ENCODE results near the gene APOC3.
"Not testable (repeated sequence)": the region's sequence is repeated elsewhere in the genome, so short reads cannot be mapped to it uniquely, and the experiment has no call there.

APOC3 gene

DNA sequence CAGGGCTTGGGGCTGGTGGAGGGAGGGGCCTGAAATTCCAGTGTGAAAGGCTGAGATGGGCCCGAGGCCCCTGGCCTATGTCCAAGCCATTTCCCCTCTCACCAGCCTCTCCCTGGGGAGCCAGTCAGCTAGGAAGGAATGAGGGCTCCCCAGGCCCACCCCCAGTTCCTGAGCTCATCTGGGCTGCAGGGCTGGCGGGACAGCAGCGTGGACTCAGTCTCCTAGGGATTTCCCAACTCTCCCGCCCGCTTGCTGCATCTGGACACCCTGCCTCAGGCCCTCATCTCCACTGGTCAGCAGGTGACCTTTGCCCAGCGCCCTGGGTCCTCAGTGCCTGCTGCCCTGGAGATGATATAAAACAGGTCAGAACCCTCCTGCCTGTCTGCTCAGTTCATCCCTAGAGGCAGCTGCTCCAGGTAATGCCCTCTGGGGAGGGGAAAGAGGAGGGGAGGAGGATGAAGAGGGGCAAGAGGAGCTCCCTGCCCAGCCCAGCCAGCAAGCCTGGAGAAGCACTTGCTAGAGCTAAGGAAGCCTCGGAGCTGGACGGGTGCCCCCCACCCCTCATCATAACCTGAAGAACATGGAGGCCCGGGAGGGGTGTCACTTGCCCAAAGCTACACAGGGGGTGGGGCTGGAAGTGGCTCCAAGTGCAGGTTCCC lies at the start of gene APOC3:
TSS of gene APOC3 (plus strand) at position 383 of the 659 bp plus-strand sequence. CDS start 676 bp downstream, outside the sequence.
- no peak for DNase-seq (ENCODE audit: low spot score)

DNA sequence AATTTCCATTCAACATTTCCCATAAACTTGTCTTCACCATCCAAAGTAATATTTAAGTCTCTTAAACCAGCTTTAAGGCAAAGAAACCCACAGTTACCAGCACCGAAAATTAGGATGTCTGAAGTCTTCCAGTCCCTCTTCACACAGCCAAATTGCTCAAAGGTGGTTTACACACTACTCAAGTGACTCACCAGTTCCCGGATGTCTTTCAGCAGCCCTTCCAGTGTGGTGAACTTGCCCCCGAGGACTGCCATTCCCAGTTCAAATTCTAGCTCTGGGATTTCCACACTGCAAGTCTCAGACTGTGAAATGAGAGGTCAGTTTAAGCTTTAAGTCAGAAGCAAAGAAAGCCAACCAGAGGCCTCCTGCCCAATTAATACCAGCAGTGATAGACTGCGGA lies 47.0 kb upstream of the APOC3 start:
- DNase-seq (ENCODE audit: low spot score) = no peak

DNA sequence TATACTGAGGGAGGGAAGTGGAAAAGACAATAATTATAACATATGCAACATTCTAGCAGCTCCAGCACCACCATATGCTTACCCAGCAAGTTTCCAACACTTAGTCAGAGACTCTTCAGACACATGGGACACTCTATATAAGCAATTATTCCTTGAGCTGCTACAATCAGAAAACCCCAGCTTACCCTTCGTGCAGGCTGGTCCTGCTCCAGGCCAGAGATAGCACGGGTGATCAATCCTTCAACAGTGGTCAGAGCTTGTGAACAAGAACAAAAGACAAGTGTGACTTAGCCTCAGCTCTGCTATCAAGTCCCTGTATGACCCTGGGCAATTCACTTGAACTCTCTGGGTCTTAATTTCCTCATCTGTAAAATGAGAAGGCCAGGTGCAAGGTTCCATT lies 43.4 kb upstream of the APOC3 start:
- no peak for DNase-seq (ENCODE audit: low spot score)

DNA sequence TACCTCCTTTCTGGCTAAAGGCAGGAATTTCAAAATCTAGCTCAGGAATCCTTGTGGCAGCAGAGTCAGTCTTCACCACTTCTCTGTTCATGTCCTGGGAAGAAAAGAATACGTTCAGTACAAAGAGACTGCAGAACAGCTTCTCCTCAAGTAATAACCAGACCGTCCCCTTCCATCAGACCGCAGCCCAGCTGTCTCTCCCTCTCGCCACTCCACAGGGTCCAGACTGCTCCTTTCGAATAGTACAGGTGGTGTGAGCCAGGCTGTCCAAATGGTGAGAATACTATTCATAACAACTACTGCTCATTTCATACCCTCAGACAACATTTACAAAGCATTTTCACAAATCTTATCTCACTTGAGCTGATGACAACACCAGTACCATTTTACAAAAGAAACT lies 42.7 kb upstream of the APOC3 start:
- DNase-seq (ENCODE audit: low spot score) = no peak

DNA sequence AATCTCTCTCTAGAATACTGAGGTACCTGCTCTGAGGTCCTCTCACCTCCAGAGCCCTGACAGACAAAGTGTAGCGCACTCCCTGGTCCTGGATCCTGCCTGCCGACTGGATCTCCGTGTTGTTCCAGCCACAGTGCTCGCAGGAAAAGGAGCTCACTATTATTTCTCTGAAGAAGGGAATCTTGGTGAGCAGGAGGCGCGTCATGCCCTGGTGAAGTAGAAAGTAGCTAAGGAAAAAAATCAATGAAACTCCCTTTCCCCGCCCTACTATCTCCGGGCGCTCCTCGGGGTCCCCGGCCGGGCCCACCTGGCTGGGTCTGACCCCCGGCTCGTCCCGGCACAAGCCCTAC lies 42.3 kb upstream of the APOC3 start:
- DNase-seq (ENCODE audit: low spot score) = no peak

DNA sequence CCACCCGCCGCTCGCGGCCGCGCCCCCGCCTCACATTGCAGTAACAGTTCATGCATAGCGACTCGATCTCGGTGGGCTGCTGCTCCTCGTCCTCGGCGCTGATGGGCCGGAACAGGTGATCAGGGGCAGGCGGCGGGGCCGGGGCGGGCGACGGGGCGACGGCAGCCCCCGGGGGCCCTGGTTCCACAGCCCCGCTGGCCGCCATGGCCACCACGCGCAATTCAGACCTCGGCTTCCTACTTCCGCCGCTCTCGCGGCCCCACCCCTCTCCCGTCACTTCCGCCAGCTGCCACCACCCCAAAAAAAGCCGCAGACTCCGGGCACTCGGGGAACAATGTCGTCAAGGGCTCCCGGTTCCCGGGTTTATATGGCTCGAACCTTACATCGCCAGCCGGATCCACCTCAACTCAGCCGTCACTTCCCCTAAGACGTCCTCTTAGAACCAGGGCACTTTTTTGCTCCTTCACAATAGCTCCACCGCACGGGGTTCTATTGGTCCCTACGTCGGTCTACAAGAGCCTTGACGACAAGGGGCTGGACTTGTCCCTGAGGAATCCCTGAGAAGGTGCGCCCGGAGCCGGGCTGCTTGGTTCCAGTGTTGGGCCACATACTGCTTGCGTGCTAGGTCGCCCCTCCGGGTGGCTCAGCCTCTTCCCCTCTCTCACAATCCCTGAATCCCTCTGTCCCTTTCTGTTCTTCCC lies 41.8 kb upstream of the APOC3 start, which contains the start of gene ZPR1:
TSS of gene ZPR1 (minus strand) at position 238 of the 701 bp plus-strand sequence. CDS start at position 205, 33 bp downstream.
- peak; percentile 93 for DNase-seq (ENCODE audit: low spot score)

DNA sequence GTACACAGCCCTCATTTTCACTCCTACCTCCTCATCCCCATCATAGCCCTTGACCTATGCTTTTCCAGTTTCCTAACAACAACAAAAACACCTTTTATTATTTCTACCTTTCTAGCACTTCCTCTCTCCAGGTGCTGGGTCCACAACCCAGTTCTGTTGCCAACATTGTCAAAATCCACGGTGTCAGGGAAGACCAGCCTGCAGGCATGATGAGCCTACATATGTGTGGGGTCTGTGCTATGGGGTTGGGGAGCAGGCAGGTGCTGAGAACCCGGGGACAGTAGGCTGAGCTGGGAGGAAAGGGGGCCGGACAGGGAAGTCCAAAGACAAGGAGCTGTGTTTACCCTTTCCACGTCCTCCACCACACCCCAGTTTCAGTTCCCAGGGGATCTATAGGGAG lies 41.2 kb upstream of the APOC3 start:
- DNase-seq (ENCODE audit: low spot score) = no peak

DNA sequence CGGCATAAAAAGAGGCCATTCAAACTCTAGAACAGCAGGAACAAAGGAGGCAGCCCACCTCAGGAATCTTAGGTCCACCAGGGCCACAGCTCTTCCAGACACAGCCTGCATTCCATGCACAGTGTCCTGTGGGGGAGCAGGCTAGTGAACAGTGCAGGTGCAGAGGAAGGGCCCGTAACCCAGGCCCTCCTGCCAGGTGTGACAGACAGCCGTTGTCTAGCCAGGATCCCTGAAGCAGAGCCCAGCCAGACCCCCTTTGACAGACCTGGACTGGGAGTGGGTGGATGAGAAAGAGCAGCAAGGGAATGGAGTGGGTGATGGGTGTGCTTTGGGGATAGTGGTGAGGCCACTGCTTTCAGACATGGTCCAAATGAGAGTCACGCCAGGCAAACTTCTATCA lies 40.7 kb upstream of the APOC3 start:
- no peak for DNase-seq (ENCODE audit: low spot score)

DNA sequence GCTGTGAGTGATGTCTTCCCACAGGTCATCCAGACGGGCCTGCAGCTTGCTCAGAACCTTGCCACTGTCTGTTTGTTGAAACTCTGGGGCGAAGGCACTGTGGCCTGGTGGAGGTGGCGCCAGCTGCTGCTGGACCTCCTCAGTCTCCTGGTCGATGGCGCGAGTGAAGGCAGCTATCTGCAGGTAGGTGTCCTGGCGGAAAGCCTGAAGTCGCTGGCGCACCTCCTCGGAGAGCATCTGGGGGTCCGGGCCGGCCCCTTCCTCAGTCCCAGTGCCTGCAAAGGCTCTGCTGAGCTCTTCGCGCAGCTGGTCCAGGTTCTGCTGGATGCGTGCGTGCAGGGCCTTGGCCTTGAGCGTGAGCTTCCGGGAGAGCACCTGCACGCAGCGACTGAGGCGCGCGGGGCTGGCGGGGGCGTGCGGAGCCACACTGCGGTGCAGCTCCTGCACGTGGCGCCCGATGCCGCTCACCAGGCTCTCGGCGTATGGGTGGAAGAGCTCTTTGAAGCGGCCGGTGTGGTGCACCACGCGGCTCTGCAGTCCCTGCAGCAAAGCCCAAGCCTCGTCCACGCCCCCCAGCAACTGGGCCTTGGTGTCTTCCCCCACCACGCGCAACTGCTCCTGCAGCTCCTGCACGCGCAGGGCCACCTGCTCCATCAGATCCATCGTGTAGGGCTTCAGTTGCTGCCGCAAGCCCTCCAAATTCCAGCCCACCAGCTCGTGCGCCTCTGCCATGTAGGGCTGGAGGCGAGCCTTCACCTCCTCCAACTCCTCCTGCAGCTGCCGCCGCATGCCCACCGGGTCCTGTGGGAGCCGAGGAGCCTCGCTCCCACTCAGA lies 39.3 kb upstream of the APOC3 start:
- DNase-seq (ENCODE audit: low spot score) = no peak

DNA sequence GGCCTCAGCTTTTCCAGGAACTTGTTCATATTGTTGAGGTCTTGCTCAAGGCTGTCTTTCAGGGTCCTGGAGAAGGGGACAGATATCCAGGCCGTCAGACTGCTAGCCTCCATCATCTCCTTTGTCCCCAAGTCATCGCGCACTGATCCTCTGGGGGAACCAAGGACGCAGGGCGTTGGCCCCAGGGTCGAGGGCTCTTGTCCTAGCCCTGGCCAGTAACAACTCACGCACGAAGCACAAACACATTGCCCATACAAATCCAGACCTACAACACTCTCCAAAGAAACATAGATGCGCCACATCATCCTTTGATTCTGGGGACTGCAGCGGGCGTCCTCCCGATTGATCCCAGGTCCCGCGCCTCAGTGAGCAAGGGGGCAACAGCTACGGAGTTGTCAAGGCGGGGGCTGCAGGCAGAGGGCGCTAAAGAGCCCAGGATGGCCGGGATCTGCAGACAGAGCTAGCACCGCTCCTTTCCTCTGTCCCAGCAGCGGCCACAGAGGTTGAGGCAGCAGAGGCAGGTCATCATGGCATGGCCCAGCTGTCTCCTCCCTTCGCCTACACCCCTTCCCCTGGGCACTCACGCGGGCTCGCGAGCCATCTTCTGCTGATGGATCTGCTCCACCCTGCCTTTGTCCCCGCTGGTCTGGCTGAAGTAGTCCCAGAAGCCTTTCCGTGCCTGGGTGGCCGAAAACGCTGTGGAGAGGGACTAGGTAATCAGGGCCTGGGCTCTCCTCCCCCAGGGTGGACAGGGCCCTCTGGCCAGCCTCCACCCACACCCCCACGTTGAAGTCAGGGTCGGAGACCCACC lies 38.5 kb upstream of the APOC3 start:
- peak; percentile 90 for DNase-seq (ENCODE audit: low spot score)

DNA sequence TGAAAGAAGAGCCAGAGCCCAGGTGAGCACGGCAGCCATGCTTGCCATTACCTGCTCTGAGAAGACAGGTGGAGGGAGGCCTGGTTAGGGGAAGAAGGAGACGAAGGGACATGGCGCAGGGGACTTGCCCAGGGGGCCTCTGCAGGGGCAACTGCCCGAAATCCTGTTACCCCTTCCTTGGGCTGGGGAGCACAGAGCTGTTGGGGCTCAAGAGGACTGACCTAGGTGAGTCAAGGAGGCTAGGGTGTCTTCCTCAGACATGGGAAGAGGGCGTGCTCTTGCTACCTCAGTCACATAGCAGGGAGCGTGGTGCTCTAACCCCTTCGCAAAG lies 37.9 kb upstream of the APOC3 start, which contains the start of gene APOA5:
TSS of gene APOA5 (minus strand) at position 67 of the 331 bp plus-strand sequence. CDS start at position 48, 19 bp downstream.
- DNase-seq (ENCODE audit: low spot score) = no peak

DNA sequence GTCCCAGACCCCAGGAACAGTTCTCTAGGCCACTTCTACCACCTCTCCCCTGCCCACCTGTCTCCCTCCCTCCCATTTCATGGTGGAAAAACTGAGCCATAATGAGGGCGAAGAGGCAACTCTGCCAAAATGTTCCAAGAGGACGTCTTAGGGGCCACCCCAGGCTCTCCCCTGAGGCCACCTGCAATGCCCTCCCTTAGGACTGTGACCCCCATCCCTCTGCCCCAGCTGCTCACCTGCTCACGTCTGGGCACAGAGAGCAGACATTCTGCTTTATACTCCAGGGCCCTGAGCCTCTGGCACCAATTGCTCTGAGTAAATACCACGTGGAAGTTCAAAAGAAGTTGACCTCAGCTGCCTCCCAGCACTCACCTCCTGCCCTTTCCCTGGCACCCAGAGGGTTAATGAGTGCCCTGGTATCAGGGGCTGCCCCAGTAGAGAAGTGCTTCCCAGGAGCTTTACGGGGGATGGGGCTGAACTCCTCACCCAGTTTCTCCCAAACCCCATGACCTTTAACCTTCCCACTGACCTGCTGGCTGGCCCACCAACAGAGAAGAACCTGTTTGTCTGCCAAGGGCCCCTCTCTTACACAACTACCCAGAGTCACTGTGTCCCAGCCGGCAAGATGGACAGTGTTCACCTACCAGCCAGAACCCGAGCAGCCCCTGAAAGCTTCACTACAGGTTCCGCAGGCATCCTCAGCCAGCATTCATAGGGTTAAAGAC lies 37.4 kb upstream of the APOC3 start:
- DNase-seq (ENCODE audit: low spot score) = no peak

DNA sequence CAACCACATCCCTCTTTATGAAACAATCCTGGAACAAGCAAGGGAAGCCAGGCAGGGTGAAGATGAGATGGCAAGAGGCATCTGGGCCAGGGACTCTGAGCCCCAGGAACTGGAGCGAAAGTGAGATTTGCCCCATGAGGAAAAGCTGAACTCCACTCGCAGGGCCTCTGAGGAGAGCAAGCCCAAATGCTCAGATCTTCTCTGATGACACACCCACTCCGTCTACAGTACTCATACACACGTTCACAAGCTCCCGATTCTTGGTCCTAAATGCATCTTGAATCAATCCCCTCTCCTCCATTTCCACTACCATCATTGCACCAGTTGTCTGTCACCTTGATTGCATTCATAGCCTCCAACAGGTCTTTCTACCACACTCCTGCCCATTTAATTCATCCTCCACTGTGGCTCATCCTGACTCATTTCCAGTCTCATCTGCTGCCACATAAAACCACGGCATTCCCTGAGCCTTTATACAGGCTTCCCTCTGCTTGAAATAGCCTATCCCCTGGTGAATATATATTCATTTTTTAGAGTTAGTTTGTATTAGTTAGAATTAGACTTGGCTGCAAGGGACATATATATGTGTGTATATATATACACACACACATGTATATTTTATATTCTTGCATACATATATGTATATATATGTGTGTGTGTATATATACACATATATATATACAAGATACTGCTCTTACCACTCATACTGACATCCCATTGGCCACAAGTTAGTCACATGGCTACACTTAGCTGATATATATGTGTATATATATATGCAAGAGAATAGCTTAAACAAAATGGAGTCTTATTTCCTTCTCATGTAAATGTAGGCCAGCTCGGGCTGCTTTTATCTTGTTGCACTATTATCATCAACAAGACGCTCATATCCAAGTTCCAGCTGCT lies 36.6 kb upstream of the APOC3 start:
- DNase-seq (ENCODE audit: low spot score) = peak; percentile 65

DNA sequence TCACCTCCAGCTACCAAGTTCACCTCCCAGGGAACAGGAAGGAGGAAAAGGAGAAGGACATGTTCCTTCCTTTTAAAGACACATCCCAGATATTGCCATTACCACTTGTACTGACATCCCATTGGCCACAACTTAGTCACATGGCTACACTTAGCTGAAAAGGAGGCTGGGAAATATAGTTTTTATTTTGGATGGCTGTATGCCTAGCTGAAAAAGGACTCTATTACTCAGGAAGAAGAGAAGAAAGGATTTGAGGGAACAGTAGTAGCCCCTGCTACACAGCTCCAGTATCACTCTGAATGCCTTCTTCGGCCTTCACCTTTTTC lies 36.0 kb upstream of the APOC3 start:
- no peak for DNase-seq (ENCODE audit: low spot score)

DNA sequence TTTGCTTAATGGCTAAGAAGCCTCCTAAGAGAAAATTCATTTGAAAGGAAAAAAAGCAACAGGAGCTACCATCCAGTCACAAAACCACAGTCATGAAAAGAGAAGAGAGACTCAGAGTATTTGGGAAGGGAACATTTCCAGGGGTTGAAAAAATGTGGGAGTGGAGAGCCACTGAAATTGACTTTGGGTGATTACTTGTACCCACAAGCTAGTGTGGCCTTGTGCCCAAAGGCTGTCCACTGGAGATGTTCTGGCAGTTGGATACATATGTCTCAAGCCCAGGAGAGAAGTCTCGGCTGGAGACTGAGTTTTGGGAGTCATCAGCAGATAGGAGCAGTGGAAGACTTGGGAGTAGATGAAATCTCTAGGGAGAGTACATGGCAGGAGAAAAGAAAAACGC lies 34.9 kb upstream of the APOC3 start:
- DNase-seq (ENCODE audit: low spot score) = no peak

DNA sequence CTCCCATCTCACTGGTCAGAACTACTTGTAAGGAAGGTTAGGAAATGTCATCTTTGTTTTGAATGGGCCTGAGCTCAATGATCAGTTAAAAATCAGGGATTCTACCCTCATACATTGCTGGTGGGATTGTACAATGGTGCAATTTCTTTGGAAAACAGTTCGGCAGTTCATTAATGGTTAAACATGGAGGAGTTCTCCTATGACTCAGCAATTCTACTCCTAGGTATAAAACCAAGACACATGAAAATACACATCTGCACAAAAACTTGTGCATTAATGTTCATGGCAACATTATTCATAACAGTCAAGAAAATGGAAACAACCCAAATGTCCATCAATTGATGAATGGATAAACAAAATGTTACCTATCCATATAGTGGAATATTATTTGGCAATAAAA lies 33.2 kb upstream of the APOC3 start:
- DNase-seq (ENCODE audit: low spot score) = no peak

DNA sequence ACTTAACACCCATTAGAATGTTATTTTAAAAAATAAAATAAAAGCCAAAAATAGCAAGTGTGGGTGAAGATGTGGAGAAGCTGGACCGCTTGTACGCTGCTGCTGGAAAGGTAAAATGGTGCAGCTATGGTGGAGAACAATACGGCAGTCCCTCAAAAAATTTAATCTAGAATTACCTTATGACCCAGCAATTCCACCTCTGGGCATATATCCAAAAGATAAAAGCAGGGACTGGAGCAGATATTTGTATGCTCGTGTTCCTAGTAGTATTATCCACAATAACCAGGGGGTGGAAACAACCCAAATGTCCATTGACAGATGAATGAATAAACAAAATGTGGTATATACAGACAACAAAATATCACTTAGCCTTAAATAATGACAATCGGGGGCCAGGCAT lies 31.9 kb upstream of the APOC3 start:
- no peak for DNase-seq (ENCODE audit: low spot score)

DNA sequence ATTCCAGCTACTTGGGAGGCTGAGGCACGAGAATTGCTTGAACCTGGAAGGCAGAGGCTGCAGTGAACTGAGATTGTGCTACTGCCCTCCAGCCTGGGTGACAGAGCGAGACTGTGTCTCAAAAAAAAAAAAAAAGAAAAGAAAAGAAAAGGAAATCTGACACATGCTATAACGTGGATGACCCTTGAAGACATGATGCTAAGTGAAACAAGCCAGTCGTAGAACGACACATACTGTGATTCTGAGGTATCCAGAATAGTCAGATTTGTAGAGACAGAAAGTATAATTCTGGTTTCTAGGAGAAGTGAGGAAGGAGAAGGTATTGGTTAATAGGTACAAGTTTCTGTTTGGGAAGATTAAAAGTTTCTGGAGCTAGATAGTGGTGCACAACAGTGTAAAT lies 31.3 kb upstream of the APOC3 start:
- no peak for DNase-seq (ENCODE audit: low spot score)

DNA sequence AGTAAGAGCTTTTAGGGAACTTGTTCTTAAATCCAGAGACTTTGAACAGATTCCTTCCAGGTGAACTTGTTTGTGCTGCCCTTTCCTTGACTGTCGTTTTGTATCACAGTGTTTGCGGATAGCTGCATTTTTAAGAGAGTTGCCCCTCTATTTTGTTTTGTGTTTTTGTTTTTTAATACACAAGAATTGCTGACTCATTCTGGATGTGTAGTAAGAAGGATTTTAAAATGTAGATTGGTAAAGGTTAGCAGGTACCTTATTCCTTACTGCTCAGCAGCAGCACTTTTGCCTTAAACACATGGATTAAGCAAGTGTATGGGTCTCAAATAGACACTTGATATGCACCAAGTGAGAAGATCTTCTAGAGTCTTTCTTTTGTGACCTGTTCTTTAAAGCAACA lies 29.1 kb upstream of the APOC3 start:
- no peak for DNase-seq (ENCODE audit: low spot score)

DNA sequence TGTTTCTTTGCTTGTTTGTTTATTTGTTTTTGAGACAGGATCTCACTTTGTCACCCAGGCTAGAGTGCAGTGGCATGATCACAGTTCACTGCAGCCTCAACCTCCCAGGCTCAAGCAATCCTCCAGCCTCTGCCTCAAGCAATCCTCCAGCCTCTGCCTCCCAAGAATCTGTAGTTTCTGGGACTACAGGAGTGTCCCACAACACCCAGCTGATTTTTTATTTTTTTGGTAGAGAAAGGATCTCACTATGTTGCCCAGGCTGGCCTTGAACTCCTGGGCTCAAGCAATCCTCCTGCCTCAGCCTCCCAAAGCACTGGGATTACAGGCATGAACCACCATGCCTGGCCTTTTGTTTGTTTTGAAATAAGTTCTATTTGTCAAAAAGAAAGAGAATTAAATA lies 28.0 kb upstream of the APOC3 start:
- DNase-seq (ENCODE audit: low spot score) = not testable (repeated sequence)

DNA sequence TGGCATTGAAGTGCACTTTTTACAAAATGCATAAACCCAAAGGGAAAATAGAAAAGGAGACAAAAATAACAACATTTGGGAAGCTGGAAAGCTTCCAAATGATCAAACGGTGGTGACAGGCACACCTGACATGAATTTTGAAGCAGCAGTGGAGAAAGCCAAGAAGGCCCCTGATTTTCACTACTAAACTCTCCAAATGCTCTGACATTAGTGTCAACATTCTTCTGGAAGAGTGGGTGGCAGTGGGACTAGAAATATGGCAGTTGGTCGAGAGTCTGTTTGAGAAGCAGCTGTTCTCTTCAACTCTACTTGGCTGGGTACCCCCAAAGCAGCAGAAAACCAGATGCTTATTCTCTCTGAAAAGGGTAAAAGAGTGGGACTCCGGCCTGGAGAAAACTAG lies 25.7 kb upstream of the APOC3 start:
- DNase-seq (ENCODE audit: low spot score) = no peak
